Measurements from ENCODE around the gene RBFA. TPM values are rescaled to one million over a fixed set of nuclear protein-coding genes. Genes with fewer than 3 reads are reported as not detected.

Gene RBFA
- total and polyA plus RNA-seq, 10 of the 15 experiments (the other 5 are each of a cell fraction or from before 2014, with no cell fraction given) = 7.2 to 56.0 (median 37.7) TPM

GRCh38 chr18:80067897-80068296 lies 33.7 kb downstream of the RBFA start:
- in situ Hi-C loops (cut with MboI) = no loop called here
- Histone ChIP-seq H3K9me3 (replicated peaks; ENCODE audit: control insufficient read depth, insufficient read depth, low read length) (no peaks in the 10 kb centered on the region), H3K36me3 (ENCODE audit: control insufficient read depth in 2 of 2, insufficient read depth in 2 of 2, low read length in 1 of 2) (no peaks in the 10 kb centered on the region), H3K4me3 (no peak overlapping the region), H3K4me2 (ENCODE audit: control insufficient read depth, insufficient read depth) (no peak overlapping the region), H3K27me3 (replicated peaks in 1 of 2; ENCODE audit: control insufficient read depth in 2 of 2, insufficient read depth in 2 of 2, low read length in 1 of 2) (no peaks in the 10 kb centered on the region), H3K9ac (ENCODE audit: control insufficient read depth, insufficient read depth, low read length) (no peak overlapping the region), H3K79me2 (ENCODE audit: control insufficient read depth, insufficient read depth, low read length) (no peaks in the 10 kb centered on the region), H2AFZ (ENCODE audit: control insufficient read depth, low read depth, low read length) (no peak overlapping the region), H3K4me1 (ENCODE audit: control insufficient read depth, insufficient read depth, low read length) (no peaks in the 10 kb centered on the region), H3K27ac (ENCODE audit: control insufficient read depth, insufficient read depth) (no peak overlapping the region), H4K20me1 (ENCODE audit: control insufficient read depth, insufficient read depth) (no peaks in the 10 kb centered on the region)
- SMC1A ChIA-PET (ENCODE audit: uncharacterized antibody, unreplicated experiment) = no interaction called here
- FAIRE-seq (no peak), ATAC-seq (no peak), DNase-seq (ENCODE audit: low read depth, low spot score) (no peak)
- POLR2A ChIA-PET = no interaction called here
- no TSS peak for BruUV-seq (replicated peaks)
- RAD21 ChIA-PET (ENCODE audit: unreplicated experiment) = no interaction called here
- no peak for TF ChIP-seq PAX5 (IDR thresholded peaks at IDR 0.05; ENCODE audit: borderline replicate concordance, low read depth, low read length)
- no peak for TF ChIP-seq SREBF2 (IDR thresholded peaks at IDR 0.05; ENCODE audit: low read length)
- no peak for TF ChIP-seq FOXK2 (IDR thresholded peaks at IDR 0.05)
- TF ChIP-seq RB1 (IDR thresholded peaks at IDR 0.05; ENCODE audit: borderline replicate concordance) = no peak
- TF ChIP-seq BHLHE40 (IDR thresholded peaks at IDR 0.05; ENCODE audit: borderline replicate concordance in 1 of 2, low read depth in 2 of 2, low read length in 1 of 2) = no peak
- TF ChIP-seq ZSCAN29 (IDR thresholded peaks at IDR 0.05) = no peak
- no peak for TF ChIP-seq SIN3A (IDR thresholded peaks at IDR 0.05; ENCODE audit: low read depth, low read length)
- no peak for TF ChIP-seq ESRRA (IDR thresholded peaks at IDR 0.05; ENCODE audit: low read length)
- intact Hi-C loops (cut with micrococcal nuclease; ENCODE audit: unreplicated experiment) = no loop called here
- CTCF ChIA-PET = no interaction called here
- WGBS (ENCODE audit: insufficient coverage, insufficient replicate concordance, low lambda C conversion rate, missing lambda C conversion rate) = 41% methylated on average over 10 of the region's 10 CpGs

GRCh38 chr18:80068571-80069272 lies 34.5 kb downstream of the RBFA start:
- RAD21 ChIA-PET (ENCODE audit: unreplicated experiment) = no interaction called here
- POLR2A ChIA-PET = no interaction called here
- CTCF ChIA-PET = no interaction called here
- H3K4me2 ChIP-seq (ENCODE audit: control insufficient read depth, insufficient read depth) = no peak overlapping the region
- DNase-seq (ENCODE audit: low read depth, low spot score) = no peak
- H3K4me1 ChIP-seq (ENCODE audit: control insufficient read depth, insufficient read depth, low read length) = no peaks in the 10 kb centered on the region
- H3K27me3 ChIP-seq (replicated peaks in 1 of 2; ENCODE audit: control insufficient read depth in 2 of 2, insufficient read depth in 2 of 2, low read length in 1 of 2) = no peaks in the 10 kb centered on the region
- ATAC-seq = no peak
- no peak overlapping the region for H3K4me3 ChIP-seq
- FAIRE-seq = no peak
- H3K36me3 ChIP-seq (ENCODE audit: control insufficient read depth in 2 of 2, insufficient read depth in 2 of 2, low read length in 1 of 2) = no peaks in the 10 kb centered on the region
- no peaks in the 10 kb centered on the region for H4K20me1 ChIP-seq (ENCODE audit: control insufficient read depth, insufficient read depth)
- 47% methylated on average over 10 of the region's 10 CpGs for WGBS (ENCODE audit: insufficient coverage, insufficient replicate concordance, low lambda C conversion rate, missing lambda C conversion rate)
- no peak for TF ChIP-seq ZNF592 (IDR thresholded peaks at IDR 0.05)
- no peak for TF ChIP-seq HSF1 (IDR thresholded peaks at IDR 0.05; ENCODE audit: low read depth, low read length)
- TF ChIP-seq KAT2A (conservative IDR thresholded peaks at IDR 0.05; ENCODE audit: control insufficient read depth, low read depth, low read length) = no peak
- no peak for TF ChIP-seq FOXK2 (IDR thresholded peaks at IDR 0.05)
- TF ChIP-seq ZNF207 (IDR thresholded peaks at IDR 0.05; ENCODE audit: borderline replicate concordance) = no peak
- no peak overlapping the region for H2AFZ ChIP-seq (ENCODE audit: control insufficient read depth, low read depth, low read length)
- no peak overlapping the region for H3K27ac ChIP-seq (ENCODE audit: control insufficient read depth, insufficient read depth)
- intact Hi-C loops (cut with micrococcal nuclease; ENCODE audit: unreplicated experiment) = no loop called here
- in situ Hi-C loops (cut with MboI) = no loop called here
- no peaks in the 10 kb centered on the region for H3K79me2 ChIP-seq (ENCODE audit: control insufficient read depth, insufficient read depth, low read length)
- no peak overlapping the region for H3K9ac ChIP-seq (ENCODE audit: control insufficient read depth, insufficient read depth, low read length)
- SMC1A ChIA-PET (ENCODE audit: uncharacterized antibody, unreplicated experiment) = no interaction called here
- BruUV-seq (replicated peaks) = no TSS peak
- no peaks in the 10 kb centered on the region; the same call in 2 of the 3 replicates for H3K9me3 ChIP-seq (replicated peaks; ENCODE audit: control insufficient read depth, insufficient read depth, low read length)

Data from GM12878 (cell line).